SK-N-SH (cell line): ENCODE measurements around the gene EXOSC3. TPM values are rescaled to one million over a fixed set of nuclear protein-coding genes. Genes with fewer than 3 reads are reported as not detected.
A peak's percentile ranks its signal among the peaks of the same experiment; 100 is the strongest.

Experiments used
- CTCF ChIA-PET: fragments of 300-600, 350-600 bp; formaldehyde crosslinking; extraction: SDS; loops from one replicate; lab custom pipeline; 2021; lab: Yijun Ruan, JAX
- POLR2A ChIA-PET: fragments of 350-600 bp; sonication (Branson Sonifier 250); formaldehyde crosslinking; extraction: SDS; loops from one replicate; lab custom pipeline; 2020; ENCODE audit warnings: antibody characterized with exemption, inconsistent platforms; lab: Yijun Ruan, JAX
- DNase-seq: peaks from one replicate; pipeline ENCODE4 v3.0.0; 2012
- H2AFZ ChIP-seq: fragments of 200-600 bp; sonication (generic); 2 replicates; pipeline ENCODE4 v1.8.1; 2016; ENCODE audit warnings: antibody characterized with exemption, mild to moderate bottlenecking, low read depth
- H3F3A ChIP-seq: fragments of 200-600 bp; sonication (generic); replicated peaks from 2 replicates; pipeline ENCODE3; 2016; ENCODE audit warnings: antibody characterized with exemption, mild to moderate bottlenecking; ENCODE audit not compliant: insufficient read depth
- H3K27ac ChIP-seq, 2 experiments: fragments of 200-500 bp in 1 of 2; fragments of 200-600 bp in 1 of 2; sonication (Bioruptor generic) in 1 of 2; sonication (generic), shearing (Covaris generic) in 1 of 2; 2 replicates each; pipeline versions ENCODE4 v1.5.1 to v1.6.1; 2014 to 2016; ENCODE audit warnings: low read depth in 2 of 2, inconsistent platforms in 1 of 2, low read length in 1 of 2, mild to moderate bottlenecking in 1 of 2, mixed read lengths in 1 of 2
- H3K27me3 ChIP-seq: fragments of 200-600 bp; sonication (generic), shearing (Covaris generic); 2 replicates; pipeline ENCODE4 v1.6.1; 2016; ENCODE audit warnings: mixed run types; ENCODE audit not compliant: insufficient read depth
- H3K36me3 ChIP-seq, 2 experiments: fragments of 200-500 bp in 1 of 2; fragments of 200-600 bp in 1 of 2; sonication (Bioruptor generic) in 1 of 2; sonication (generic) in 1 of 2; replicated peaks in 1 of 2; 2 replicates each; pipeline versions ENCODE3 to v1.5.1; 2014 to 2016; ENCODE audit warnings: low read length in 1 of 2, mild to moderate bottlenecking in 1 of 2; ENCODE audit not compliant: insufficient read depth in 2 of 2, control insufficient read depth in 1 of 2
- H3K4me1 ChIP-seq, 2 experiments: fragments of 200-500 bp in 1 of 2; fragments of 200-600 bp in 1 of 2; sonication (Bioruptor generic) in 1 of 2; sonication (generic), shearing (Covaris generic) in 1 of 2; 2 replicates each; pipeline versions ENCODE4 v1.5.1 to v1.6.1; 2014 to 2016; ENCODE audit warnings: low read depth in 1 of 2, low read length in 1 of 2, mixed run types in 1 of 2; ENCODE audit not compliant: insufficient read depth in 2 of 2, control insufficient read depth in 1 of 2
- H3K4me2 ChIP-seq: fragments of 200-600 bp; sonication (generic), shearing (Covaris generic); 2 replicates; pipeline ENCODE4 v1.6.1; 2017; ENCODE audit warnings: mixed run types
- H3K4me3 ChIP-seq, 2 experiments: fragments of 200-500 bp in 1 of 2; fragments of 200-600 bp in 1 of 2; sonication (Bioruptor generic) in 1 of 2; sonication (generic), shearing (Covaris generic) in 1 of 2; 2 replicates each; pipeline versions ENCODE4 v1.5.1 to v1.8.1; 2014 to 2016; ENCODE audit warnings: low read depth in 2 of 2, inconsistent platforms in 1 of 2, low read length in 1 of 2, mild to moderate bottlenecking in 1 of 2, mixed read lengths in 1 of 2, moderate library complexity in 1 of 2
- H3K79me2 ChIP-seq: fragments of 200-600 bp; sonication (generic); 2 replicates; pipeline ENCODE4 v1.8.1; 2017; ENCODE audit warnings: mild to moderate bottlenecking; ENCODE audit not compliant: insufficient read depth
- H3K9ac ChIP-seq: fragments of 200-600 bp; sonication (generic); 2 replicates; pipeline ENCODE4 v1.6.1; 2017; ENCODE audit warnings: mixed run types
- H3K9me2 ChIP-seq: fragments of 200-600 bp; sonication (generic); 2 replicates; pipeline ENCODE4 v1.6.1; 2017; ENCODE audit warnings: mixed run types
- H3K9me3 ChIP-seq: fragments of 200-600 bp; sonication (generic); 2 replicates; pipeline ENCODE4 v1.6.1; 2017; ENCODE audit warnings: mixed run types, mild to moderate bottlenecking, moderate library complexity
- H4K20me1 ChIP-seq: fragments of 200-600 bp; sonication (generic); 2 replicates; pipeline ENCODE4 v1.6.1; 2017; ENCODE audit warnings: mild to moderate bottlenecking, mixed run types; ENCODE audit not compliant: insufficient read depth
- CHD2 ChIP-seq: fragments of 150-350 bp; IDR thresholded peaks from 2 replicates; pipeline ENCODE4 v1.6.1; 2018; ENCODE audit warnings: low read length; ENCODE audit not compliant: partially characterized antibody
- CTCF ChIP-seq: fragments of 200-600 bp; sonication (generic); IDR thresholded peaks from 2 replicates; pipeline ENCODE4 v1.6.1; 2017; ENCODE audit warnings: antibody characterized with exemption, mild to moderate bottlenecking, moderate library complexity
- ELF1 ChIP-seq: IDR thresholded peaks from 2 replicates; pipeline ENCODE4 v1.4.0; 2012
- EZH2phosphoT487 ChIP-seq: fragments of 200-600 bp; sonication (generic); IDR thresholded peaks from 2 replicates; pipeline ENCODE4 v1.6.1; 2017; ENCODE audit warnings: low read depth, mixed run types, mild to moderate bottlenecking, antibody characterized with exemption, moderate library complexity, borderline replicate concordance
- FOSL2 ChIP-seq: IDR thresholded peaks from 2 replicates; pipeline ENCODE4 v1.4.0; 2012; ENCODE audit warnings: low read depth, mild to moderate bottlenecking, moderate library complexity, borderline replicate concordance
- FOXJ3 ChIP-seq: sonication (generic); formaldehyde crosslinking; IDR thresholded peaks from 2 replicates; pipeline ENCODE4 v1.5.1; 2020; ENCODE audit warnings: mild to moderate bottlenecking, missing genetic modification reagents
- GABPA ChIP-seq: IDR thresholded peaks from 2 replicates; pipeline ENCODE4 v1.4.0; 2012; ENCODE audit warnings: low read depth, mild to moderate bottlenecking
- GATA2 ChIP-seq: sonication (generic); formaldehyde crosslinking; IDR thresholded peaks from 2 replicates; pipeline ENCODE4 v1.5.0; 2020; ENCODE audit warnings: mild to moderate bottlenecking, missing genetic modification reagents
- JUND ChIP-seq: IDR thresholded peaks from 2 replicates; pipeline ENCODE4 v1.4.0; 2012
- MXI1 ChIP-seq: IDR thresholded peaks from 2 replicates; pipeline ENCODE4 v1.6.1; 2012; ENCODE audit warnings: mild to moderate bottlenecking, low read depth, low read length, improper control_type of control experiment
- PBX3 ChIP-seq: IDR thresholded peaks from 2 replicates; pipeline ENCODE4; 2012
- POLR2AphosphoS5 ChIP-seq: IDR thresholded peaks from 2 replicates; pipeline ENCODE4 v1.6.1; 2012; ENCODE audit warnings: low read depth, low read length
- RCOR1 ChIP-seq: fragments of 150-350 bp; IDR thresholded peaks from 2 replicates; pipeline ENCODE4 v1.6.1; 2017; ENCODE audit warnings: antibody characterized with exemption, low read length
- REST ChIP-seq: IDR thresholded peaks from 2 replicates; pipeline ENCODE4 v1.6.1; 2012; ENCODE audit warnings: mild to moderate bottlenecking, low read depth, low read length, moderate library complexity
- RFX5 ChIP-seq: IDR thresholded peaks from 2 replicates; pipeline ENCODE4 v1.6.1; 2012; ENCODE audit warnings: mild to moderate bottlenecking, improper control_type of control experiment, low read length
- RXRA ChIP-seq: IDR thresholded peaks from 2 replicates; pipeline ENCODE4 v1.4.0; 2012; ENCODE audit warnings: low read depth, mild to moderate bottlenecking, borderline replicate concordance
- SIN3A ChIP-seq: IDR thresholded peaks from 2 replicates; pipeline ENCODE4 v1.6.1; 2012; ENCODE audit warnings: low read depth, mild to moderate bottlenecking, low read length, moderate library complexity, borderline replicate concordance
- SMC3 ChIP-seq: IDR thresholded peaks from 2 replicates; pipeline ENCODE4 v1.6.1; 2012; ENCODE audit warnings: low read depth, low read length, improper control_type of control experiment
- TAF1 ChIP-seq: IDR thresholded peaks from 2 replicates; pipeline ENCODE4 v1.6.1; 2012; ENCODE audit warnings: low read depth, mild to moderate bottlenecking, low read length, moderate library complexity, borderline replicate concordance
- USF1 ChIP-seq: IDR thresholded peaks from 2 replicates; pipeline ENCODE4 v1.4.0; 2012; ENCODE audit warnings: low read depth, borderline replicate concordance
- ZBTB33 ChIP-seq: IDR thresholded peaks from 2 replicates; pipeline ENCODE4 v1.4.0; 2012; ENCODE audit warnings: low read depth, borderline replicate concordance
- WGBS: methylation state at CpG from one replicate; pipeline ENCODE4 v1.1.6; 2017; ENCODE audit warnings: low lambda C conversion rate; 5-methylcytosine and 5-hydroxymethylcytosine counted together
- polyA plus RNA-seq, 3 experiments: library from polyadenylated mRNA; depleted of rRNA; stranded (reverse); fragments of >200 nt; gene quantifications; 2 replicates each; pipeline ENCODE4 v1.2.3, GENCODE V29; 2012

Gene EXOSC3
- polyA plus RNA-seq, 1 of the 3 experiments (the other 2 are of a cell fraction), result 53.6 TPM

- no peak for TF ChIP-seq EZH2phosphoT487
- TF ChIP-seq RCOR1, result peak; percentile 67
- peak; percentile 87 for TF ChIP-seq CHD2
- peak; percentile 73 for TF ChIP-seq REST
- TF ChIP-seq ELF1, result peak; percentile 76
- peak; percentile 81; the same call in 1 of the 2 replicates for TF ChIP-seq MXI1
- peak; percentile 85 for TF ChIP-seq POLR2AphosphoS5
- TF ChIP-seq SMC3, result no peak
- peak; percentile 93 for TF ChIP-seq GABPA
- TF ChIP-seq CTCF, result no peak
- peak; percentile 95 for TF ChIP-seq TAF1
- TF ChIP-seq USF1, result peak; percentile 39
- 0 out of 2 replicates have a peak, but pooled peaks have one; percentile 24 for TF ChIP-seq FOXJ3 (CRISPR knock-in tag)
- TF ChIP-seq, all 33 proteins: peak for 15
These were observed 15.9 kb upstream of the EXOSC3 start, which contains the start of gene DCAF10 (continued) for GRCh38 chr9:37800631-37801286.

- Histone ChIP-seq H3K9me3 (no peaks in the 10 kb centered on the region), H2AFZ (no peak overlapping the region), H3K27ac (no peak overlapping the region), H3K9me2 (no peaks in the 10 kb centered on the region), H3K4me3 (no peak overlapping the region), H3K79me2 (peaks cover 30% of the 10 kb centered on the region), H3K36me3 (peaks cover 3 to 4% of the 10 kb centered on the region in 2 experiments), H3K4me2 (no peak overlapping the region), H3F3A (no peaks in the 10 kb centered on the region), H3K9ac (no peak overlapping the region), H3K27me3 (no peaks in the 10 kb centered on the region), H4K20me1 (peaks cover 22% of the 10 kb centered on the region), H3K4me1 (peaks cover 6 to 13% of the 10 kb centered on the region in 2 experiments; a peak in 3 of 4 replicates)
- WGBS, result 95% methylated on average over 1 of the region's 1 CpG
- POLR2A ChIA-PET, result no interaction called here
- DNase-seq, result no peak
- CTCF ChIA-PET, result no interaction called here
- TF ChIP-seq SIN3A (no peak), ZBTB33 (no peak), TAF1 (no peak), RFX5 (no peak), RXRA (no peak), CHD2 (no peak), JUND (no peak), POLR2AphosphoS5 (no peak), FOSL2 (no peak), PBX3 (no peak), MXI1 (no peak), GATA2 (CRISPR knock-in tag) (no peak)
These were observed 13.8 kb upstream of the EXOSC3 start for GRCh38 chr9:37798677-37799076.
